Choroid plexus epithelial cell (primary cell): ENCODE measurements around the gene CLEC11A.
"Not testable (repeated sequence)": the region's sequence is repeated elsewhere in the genome, so short reads cannot be mapped to it uniquely, and the experiment has no call there.

Experiments used
- DNase-seq: peaks from one replicate; pipeline ENCODE4 v3.0.0-alpha.2; 2010; ENCODE audit warnings: low read depth
- H3K4me3 ChIP-seq: 2 replicates; pipeline ENCODE4 v1.5.1; 2011; ENCODE audit warnings: low read depth, mild to moderate bottlenecking, control low read depth, low read length, moderate library complexity
- TF ChIP-seq, protein P1 (sequence below): conservative IDR thresholded peaks from 2 replicates; pipeline ENCODE4 v1.5.1; 2011; ENCODE audit warnings: low read depth, mild to moderate bottlenecking, control low read depth, inconsistent platforms, low read length, moderate library complexity

Gene CLEC11A

GRCh38 chr19:50764409-50764808, 41.2 kb downstream of the CLEC11A start:
- TF ChIP-seq, protein P1, sequence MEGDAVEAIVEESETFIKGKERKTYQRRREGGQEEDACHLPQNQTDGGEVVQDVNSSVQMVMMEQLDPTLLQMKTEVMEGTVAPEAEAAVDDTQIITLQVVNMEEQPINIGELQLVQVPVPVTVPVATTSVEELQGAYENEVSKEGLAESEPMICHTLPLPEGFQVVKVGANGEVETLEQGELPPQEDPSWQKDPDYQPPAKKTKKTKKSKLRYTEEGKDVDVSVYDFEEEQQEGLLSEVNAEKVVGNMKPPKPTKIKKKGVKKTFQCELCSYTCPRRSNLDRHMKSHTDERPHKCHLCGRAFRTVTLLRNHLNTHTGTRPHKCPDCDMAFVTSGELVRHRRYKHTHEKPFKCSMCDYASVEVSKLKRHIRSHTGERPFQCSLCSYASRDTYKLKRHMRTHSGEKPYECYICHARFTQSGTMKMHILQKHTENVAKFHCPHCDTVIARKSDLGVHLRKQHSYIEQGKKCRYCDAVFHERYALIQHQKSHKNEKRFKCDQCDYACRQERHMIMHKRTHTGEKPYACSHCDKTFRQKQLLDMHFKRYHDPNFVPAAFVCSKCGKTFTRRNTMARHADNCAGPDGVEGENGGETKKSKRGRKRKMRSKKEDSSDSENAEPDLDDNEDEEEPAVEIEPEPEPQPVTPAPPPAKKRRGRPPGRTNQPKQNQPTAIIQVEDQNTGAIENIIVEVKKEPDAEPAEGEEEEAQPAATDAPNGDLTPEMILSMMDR = no peak
- H3K4me3 ChIP-seq = no peak overlapping the region
- DNase-seq = no peak

DNA sequence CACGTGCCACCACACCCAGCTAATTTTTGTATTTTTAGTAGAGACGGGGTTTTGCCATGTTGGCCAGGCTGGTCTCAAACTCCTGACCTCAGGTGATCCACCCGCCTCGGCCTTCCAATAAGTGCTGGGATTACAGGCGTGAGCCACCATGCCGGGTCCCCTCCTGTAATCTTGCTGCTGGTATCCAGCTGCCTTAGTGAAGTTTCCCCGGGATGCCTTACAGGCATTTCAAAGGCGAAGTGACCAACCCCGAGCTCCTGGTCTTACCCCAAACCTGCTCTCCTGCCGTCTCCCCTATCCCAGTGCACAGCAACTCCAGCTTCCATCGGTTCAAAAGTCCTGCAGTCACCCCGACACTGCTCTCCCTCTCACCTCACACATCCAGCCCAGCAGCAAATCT, 43.6 kb downstream of the CLEC11A start:
- not testable (repeated sequence) for H3K4me3 ChIP-seq, DNase-seq

- not testable (repeated sequence) for DNase-seq, H3K4me3 ChIP-seq
Measured at GRCh38 chr19:50767263-50767662, 44.1 kb downstream of the CLEC11A start.

DNA sequence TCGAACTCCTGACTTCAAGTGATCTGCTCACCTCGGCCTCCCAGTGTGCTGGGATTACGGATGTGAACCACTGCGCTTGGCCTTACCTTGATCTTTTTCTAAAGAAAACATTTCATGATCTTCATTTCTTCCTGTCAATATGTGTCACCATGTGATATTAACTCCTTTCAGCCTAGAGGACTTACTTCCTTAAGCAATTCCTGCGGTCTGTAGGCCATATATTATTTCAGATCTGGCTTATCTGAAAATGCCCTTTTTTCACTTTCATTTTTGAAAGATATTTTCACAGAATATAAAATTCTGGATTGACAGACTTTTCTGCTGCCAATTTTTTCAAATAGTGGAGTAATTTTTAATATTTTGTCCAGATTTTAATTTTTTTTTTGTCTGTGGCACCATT, 45.1 kb downstream of the CLEC11A start:
- H3K4me3 ChIP-seq = no peak overlapping the region
- DNase-seq = no peak
- TF ChIP-seq, protein P1 = no peak

- H3K4me3 ChIP-seq, DNase-seq: not testable (repeated sequence)
Measured at GRCh38 chr19:50770164-50770563, 47.0 kb downstream of the CLEC11A start, which contains the start of gene GPR32. Gene GPR32, plus strand, starts transcription at chr19:50770464. Its CDS starts 137 bp downstream, at chr19:50770601.

GRCh38 chr19:50770888-50771287, 47.7 kb downstream of the CLEC11A start:
- H3K4me3 ChIP-seq = no peak overlapping the region
- TF ChIP-seq, protein P1 = no peak
- no peak for DNase-seq

DNA sequence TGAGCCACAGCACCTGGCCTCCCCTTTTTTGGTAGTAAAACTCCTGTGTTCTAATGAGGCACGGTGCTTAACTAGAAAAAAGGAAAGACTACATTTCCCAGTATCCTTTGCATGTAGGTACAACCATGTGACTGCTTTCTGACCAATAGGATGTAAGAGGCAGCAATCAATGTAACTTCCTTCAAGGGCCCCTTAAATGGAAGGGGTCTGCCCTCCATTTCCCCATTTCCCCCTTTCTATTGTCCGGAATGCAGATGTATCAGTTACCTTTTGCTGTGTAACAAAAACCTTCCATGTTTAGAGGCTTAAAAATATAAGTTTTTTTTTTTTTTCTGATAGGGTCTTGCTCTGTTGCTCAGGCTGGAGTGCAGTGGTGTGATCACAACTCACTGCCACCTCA, 49.3 kb downstream of the CLEC11A start:
- TF ChIP-seq, protein P1 = no peak
- no peak overlapping the region for H3K4me3 ChIP-seq
- peak; percentile 28 for DNase-seq

DNA sequence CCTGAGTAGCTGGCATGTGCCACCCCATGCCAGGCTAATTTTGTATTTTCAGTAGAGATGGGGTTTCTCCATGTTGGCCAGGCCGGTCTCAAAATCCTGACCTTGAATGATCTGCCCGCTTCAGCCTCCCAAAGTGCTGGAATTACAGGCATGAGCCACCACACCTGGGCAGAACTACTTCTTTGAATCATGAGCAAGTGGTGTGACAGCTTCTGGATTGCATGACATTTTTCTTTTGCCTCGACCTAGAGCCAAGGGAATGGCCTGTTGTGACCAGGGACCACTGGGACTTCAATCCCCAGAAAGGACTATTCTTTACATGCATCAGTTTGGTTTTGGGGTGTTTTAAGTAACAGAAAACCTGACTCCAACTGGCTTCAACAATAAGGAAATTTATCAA, 49.7 kb downstream of the CLEC11A start:
- not testable (repeated sequence) for DNase-seq

GRCh38 chr19:50773454-50773853, 50.3 kb downstream of the CLEC11A start:
- H3K4me3 ChIP-seq, DNase-seq: not testable (repeated sequence)

More for the DNA sequence above, 49.7 kb downstream of the CLEC11A start:
- not testable (repeated sequence) for H3K4me3 ChIP-seq
